Measurements from ENCODE around the gene ABR.

Gene ABR

GRCh38 chr17:1186214-1186820 is 6.5 kb upstream of the ABR start:
- H3K9ac ChIP-seq, result no peak overlapping the region

GRCh38 chr17:1183171-1183873 is 3.5 kb upstream of the ABR start:
- Histone ChIP-seq H2AFZ (ENCODE audit: low read depth) (no peak overlapping the region), H3K4me1 (ENCODE audit: low read depth, poor library complexity, severe bottlenecking) (no peaks in the 10 kb centered on the region), H3K27me3 (ENCODE audit: insufficient read depth, low read depth) (peaks cover 27% of the 10 kb centered on the region), H3K9ac (no peak overlapping the region), H3K27ac (no peak overlapping the region), H3K4me3 (IDR thresholded peaks at IDR 0.05; ENCODE audit: insufficient read depth, low read depth, low read length) (no peak overlapping the region), H3K4me2 (no peak overlapping the region), H3K36me3 (ENCODE audit: insufficient read depth) (no peaks in the 10 kb centered on the region), H3K79me2 (ENCODE audit: insufficient read depth, low read depth) (no peaks in the 10 kb centered on the region), H4K20me1 (ENCODE audit: insufficient read depth) (no peaks in the 10 kb centered on the region)
- TF ChIP-seq CTCF (conservative IDR thresholded peaks at IDR 0.05; ENCODE audit: low read depth, low read length), result no peak

More at GRCh38 chr17:1186214-1186820, 6.5 kb upstream of the ABR start:
- H3K4me2 ChIP-seq, result no peak overlapping the region
- H3K4me1 ChIP-seq (ENCODE audit: low read depth, poor library complexity, severe bottlenecking), result no peaks in the 10 kb centered on the region
- H3K79me2 ChIP-seq (ENCODE audit: insufficient read depth, low read depth), result no peaks in the 10 kb centered on the region
- peaks cover 40% of the 10 kb centered on the region for H3K27me3 ChIP-seq (ENCODE audit: insufficient read depth, low read depth)
- no peak overlapping the region for H3K27ac ChIP-seq
- H3K36me3 ChIP-seq (ENCODE audit: insufficient read depth), result no peaks in the 10 kb centered on the region
- H3K4me3 ChIP-seq (IDR thresholded peaks at IDR 0.05; ENCODE audit: insufficient read depth, low read depth, low read length), result no peak overlapping the region
- H4K20me1 ChIP-seq (ENCODE audit: insufficient read depth), result no peaks in the 10 kb centered on the region
- H2AFZ ChIP-seq (ENCODE audit: low read depth), result no peak overlapping the region
- no peak for TF ChIP-seq CTCF (conservative IDR thresholded peaks at IDR 0.05; ENCODE audit: low read depth, low read length)

DNA sequence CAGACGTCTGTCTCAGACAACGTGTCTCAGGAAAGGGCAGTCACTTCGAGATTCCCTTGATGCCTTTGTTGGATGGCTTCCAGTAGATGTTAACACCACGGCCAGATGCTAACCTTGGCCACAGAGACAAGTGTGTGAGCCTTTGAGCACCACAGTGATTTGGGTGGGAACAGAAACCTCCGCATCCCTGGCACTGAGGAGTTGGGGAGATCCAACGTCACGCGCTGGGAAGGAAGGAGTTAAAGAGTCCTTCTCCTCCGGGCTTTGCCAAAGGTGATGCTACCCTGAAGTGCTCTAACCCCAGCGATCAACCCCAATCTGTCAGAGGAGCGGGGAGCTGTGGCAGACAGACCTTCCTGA is 3.0 kb upstream of the ABR start:
- H3K4me1 ChIP-seq (ENCODE audit: low read depth, poor library complexity, severe bottlenecking), result no peaks in the 10 kb centered on the region
- H3K4me3 ChIP-seq (IDR thresholded peaks at IDR 0.05; ENCODE audit: insufficient read depth, low read depth, low read length), result no peak overlapping the region
- no peaks in the 10 kb centered on the region for H4K20me1 ChIP-seq (ENCODE audit: insufficient read depth)
- H3K36me3 ChIP-seq (ENCODE audit: insufficient read depth), result no peaks in the 10 kb centered on the region
- no peak overlapping the region for H3K27ac ChIP-seq
- H3K9ac ChIP-seq, result no peak overlapping the region
- no peak overlapping the region for H2AFZ ChIP-seq (ENCODE audit: low read depth)
- H3K79me2 ChIP-seq (ENCODE audit: insufficient read depth, low read depth), result no peaks in the 10 kb centered on the region
- no peak overlapping the region for H3K4me2 ChIP-seq
- peaks cover 22% of the 10 kb centered on the region for H3K27me3 ChIP-seq (ENCODE audit: insufficient read depth, low read depth)
- TF ChIP-seq CTCF (conservative IDR thresholded peaks at IDR 0.05; ENCODE audit: low read depth, low read length), result no peak

GRCh38 chr17:1181753-1182137 is 2.0 kb upstream of the ABR start:
- Histone ChIP-seq H3K27me3 (ENCODE audit: insufficient read depth, low read depth) (peaks cover 15% of the 10 kb centered on the region), H3K4me2 (no peak overlapping the region), H3K27ac (no peak overlapping the region), H3K4me3 (IDR thresholded peaks at IDR 0.05; ENCODE audit: insufficient read depth, low read depth, low read length) (no peak overlapping the region), H2AFZ (ENCODE audit: low read depth) (no peak overlapping the region), H3K4me1 (ENCODE audit: low read depth, poor library complexity, severe bottlenecking) (no peaks in the 10 kb centered on the region), H3K79me2 (ENCODE audit: insufficient read depth, low read depth) (no peaks in the 10 kb centered on the region), H3K36me3 (ENCODE audit: insufficient read depth) (no peaks in the 10 kb centered on the region), H3K9ac (no peak overlapping the region), H4K20me1 (ENCODE audit: insufficient read depth) (no peaks in the 10 kb centered on the region)
- TF ChIP-seq CTCF (conservative IDR thresholded peaks at IDR 0.05; ENCODE audit: low read depth, low read length), result no peak
